ENCODE results near the gene SLAMF7.

Gene SLAMF7

GRCh38 chr1:160744852-160745520, 5.9 kb downstream of the SLAMF7 start:
- DNase-seq (ENCODE audit: low read depth), result no peak
- no peak for TF ChIP-seq CTCF (IDR thresholded peaks at IDR 0.05; ENCODE audit: control insufficient read depth, extremely low read depth, insufficient read depth)
- no peak overlapping the region for H3K4me3 ChIP-seq (ENCODE audit: low read depth, low read length)

- no peak for DNase-seq (ENCODE audit: low read depth)
- TF ChIP-seq CTCF (IDR thresholded peaks at IDR 0.05; ENCODE audit: control insufficient read depth, extremely low read depth, insufficient read depth), result no peak
- no peak overlapping the region for H3K4me3 ChIP-seq (ENCODE audit: low read depth, low read length)
Observed at GRCh38 chr1:160745551-160745950, 6.5 kb downstream of the SLAMF7 start.

GRCh38 chr1:160746836-160747500, 7.9 kb downstream of the SLAMF7 start:
- H3K4me3 ChIP-seq (ENCODE audit: low read depth, low read length), result no peak overlapping the region
- TF ChIP-seq CTCF (IDR thresholded peaks at IDR 0.05; ENCODE audit: control insufficient read depth, extremely low read depth, insufficient read depth), result no peak
- DNase-seq (ENCODE audit: low read depth), result no peak

GRCh38 chr1:160747717-160748116, 8.7 kb downstream of the SLAMF7 start:
- no peak for DNase-seq (ENCODE audit: low read depth)
- no peak overlapping the region for H3K4me3 ChIP-seq (ENCODE audit: low read depth, low read length)
- no peak for TF ChIP-seq CTCF (IDR thresholded peaks at IDR 0.05; ENCODE audit: control insufficient read depth, extremely low read depth, insufficient read depth)

GRCh38 chr1:160748181-160748877, 9.3 kb downstream of the SLAMF7 start:
- TF ChIP-seq CTCF (IDR thresholded peaks at IDR 0.05; ENCODE audit: control insufficient read depth, extremely low read depth, insufficient read depth), result peak; percentile 29
- H3K4me3 ChIP-seq (ENCODE audit: low read depth, low read length), result no peak overlapping the region
- DNase-seq (ENCODE audit: low read depth), result no peak

GRCh38 chr1:160748878-160749269, 9.8 kb downstream of the SLAMF7 start:
- no peak overlapping the region for H3K4me3 ChIP-seq (ENCODE audit: low read depth, low read length)
- DNase-seq (ENCODE audit: low read depth), result no peak
- TF ChIP-seq CTCF (IDR thresholded peaks at IDR 0.05; ENCODE audit: control insufficient read depth, extremely low read depth, insufficient read depth), result no peak

All from LNCaP clone FGC (cell line).